K562 (cell line): Measurements from ENCODE around the gene RPH3AL. TPM values are rescaled to one million over a fixed set of nuclear protein-coding genes. Genes with fewer than 3 reads are reported as not detected.

Experiments
- ATAC-seq: fragments of 200-7000 bp; cut with Tn5 transposase; 3 replicates; pipeline ENCODE4 v1.9.1; 2020; ENCODE audit warnings: moderate library complexity
- BruUV-seq: library from RNA; stranded (reverse); fragments of 400-500 nt; replicated peaks from 2 replicates; lab custom pipeline; 2021; lab: Mats Ljungman, UMichigan
- CTCF ChIA-PET: fragments of 300-600 bp; formaldehyde crosslinking; extraction: SDS; loops from one replicate; lab custom pipeline; 2021; ENCODE audit warnings: low intra/inter-chr PET ratio; lab: Yijun Ruan, JAX
- POLR2A ChIA-PET: fragments of 300-600, 350-650 bp; sonication (Branson Sonifier 250); formaldehyde crosslinking; extraction: SDS; loops from one replicate; lab custom pipeline; 2021; ENCODE audit warnings: antibody characterized with exemption, inconsistent platforms; lab: Yijun Ruan, JAX
- DNase-seq, 4 experiments: peaks; one replicate each; pipeline versions ENCODE4 v3.0.0 to v3.0.0-alpha.2; 2011 to 2018; ENCODE audit warnings: low spot score in 3 of 4, mixed read lengths in 3 of 4; ENCODE audit errors: extremely low read depth in 1 of 4
- FAIRE-seq: peaks from 2 replicates; lab custom pipeline; 2011; peaks lifted over from hg19 to GRCh38; lab: Jason Lieb, UNC
- H2AFZ ChIP-seq: 2 replicates; pipeline ENCODE4 v1.6.0; 2011; ENCODE audit warnings: low read depth, low read length, control low read depth, inconsistent platforms
- H3K27ac ChIP-seq: fragments of 200-600 bp; 3 replicates; pipeline ENCODE4 v1.8.0; 2011; ENCODE audit warnings: low read depth, mild to moderate bottlenecking, control low read depth, inconsistent platforms, low read length, moderate library complexity, mixed read lengths; ENCODE audit errors: extremely low read depth
- H3K27me3 ChIP-seq, 2 experiments: fragments of 300-600 bp in 1 of 2; 2 replicates in 1 of 2; 3 replicates in 1 of 2; pipeline versions ENCODE4 v1.6.0 to v1.8.0; 2011; ENCODE audit warnings: inconsistent platforms in 2 of 2, low read length in 2 of 2, mild to moderate bottlenecking in 1 of 2, mixed read lengths in 1 of 2, moderate library complexity in 1 of 2; ENCODE audit not compliant: control insufficient read depth in 2 of 2, insufficient read depth in 2 of 2
- H3K36me3 ChIP-seq: fragments of 300-600 bp; 3 replicates; pipeline ENCODE4 v1.8.0; 2011; ENCODE audit warnings: mild to moderate bottlenecking, low read length, inconsistent platforms; ENCODE audit not compliant: control insufficient read depth, insufficient read depth
- H3K4me1 ChIP-seq, 2 experiments: fragments of 200-600 bp in 1 of 2; replicated peaks in 1 of 2; 2 replicates in 1 of 2; 3 replicates in 1 of 2; pipeline versions ENCODE4 v1.5.1 to v1.8.0; 2011; ENCODE audit warnings: inconsistent platforms in 2 of 2, low read length in 2 of 2, mild to moderate bottlenecking in 1 of 2, mixed read lengths in 1 of 2, moderate library complexity in 1 of 2; ENCODE audit not compliant: control insufficient read depth in 2 of 2, insufficient read depth in 2 of 2
- H3K4me2 ChIP-seq: 2 replicates; pipeline ENCODE4 v1.6.1; 2011; ENCODE audit warnings: low read length, control low read depth, inconsistent platforms, mixed read lengths; ENCODE audit not compliant: insufficient read depth
- H3K4me3 ChIP-seq: fragments of 200-600 bp; sonication (generic), shearing (Covaris generic); 2 replicates; pipeline ENCODE4 v1.5.1; 2016; ENCODE audit warnings: control low read depth, inconsistent platforms
- H3K79me2 ChIP-seq: fragments of 200-600 bp; 3 replicates; pipeline ENCODE4 v1.8.0; 2011; ENCODE audit warnings: low read length, inconsistent platforms; ENCODE audit not compliant: control insufficient read depth, insufficient read depth
- H3K9ac ChIP-seq, 2 experiments: 2 replicates each; pipeline versions ENCODE4 v1.6.0 to v1.6.1; 2011; ENCODE audit warnings: low read depth in 2 of 2, low read length in 2 of 2, control low read depth in 1 of 2, inconsistent platforms in 1 of 2, mild to moderate bottlenecking in 1 of 2, mixed read lengths in 1 of 2; ENCODE audit not compliant: insufficient read depth in 1 of 2
- H3K9me1 ChIP-seq: one replicate; pipeline ENCODE4 v1.6.0; 2011; ENCODE audit warnings: inconsistent platforms, mild to moderate bottlenecking, low read length, moderate library complexity; ENCODE audit not compliant: control insufficient read depth, insufficient read depth
- H3K9me3 ChIP-seq: replicated peaks from 2 replicates; pipeline ENCODE4 v1.5.1; 2011; ENCODE audit warnings: low read depth, low read length, inconsistent platforms; ENCODE audit not compliant: control insufficient read depth, insufficient read depth
- H4K20me1 ChIP-seq: replicated peaks from 2 replicates; pipeline ENCODE4 v1.6.1; 2011; ENCODE audit warnings: low read length, inconsistent platforms, mixed read lengths; ENCODE audit not compliant: control insufficient read depth, insufficient read depth
- ARID1B ChIP-seq: fragments of 450-650 bp; IDR thresholded peaks from 2 replicates; pipeline ENCODE4 v1.6.1; 2016; ENCODE audit warnings: antibody characterized with exemption, mild to moderate bottlenecking, inconsistent platforms
- BCOR ChIP-seq: fragments of 450-650 bp; IDR thresholded peaks from 2 replicates; pipeline ENCODE4 v1.6.1; 2016
- BRD9 ChIP-seq: fragments of 450-650 bp; IDR thresholded peaks from 2 replicates; pipeline ENCODE4 v1.6.1; 2018; ENCODE audit warnings: low read depth; ENCODE audit not compliant: partially characterized antibody
- CREB1 ChIP-seq, 2 experiments: sonication (generic) in 1 of 2; formaldehyde crosslinking in 1 of 2; IDR thresholded peaks; 2 replicates each; pipeline versions ENCODE4 v1.6.1 to v1.8.0; 2012 to 2022; ENCODE audit warnings: inconsistent platforms in 1 of 2, mild to moderate bottlenecking in 1 of 2, missing genetic modification reagents in 1 of 2, moderate library complexity in 1 of 2
- EP300 ChIP-seq: IDR thresholded peaks from 2 replicates; pipeline ENCODE4 v1.6.1; 2012; ENCODE audit warnings: low read length, improper control_type of control experiment
- KAT8 ChIP-seq: fragments of 450-650 bp; IDR thresholded peaks from 2 replicates; pipeline ENCODE4 v1.6.1; 2016; ENCODE audit warnings: low read depth, mild to moderate bottlenecking
- MYBL2 ChIP-seq, 2 experiments: fragments of 450-650 bp in 1 of 2; sonication (generic) in 1 of 2; formaldehyde crosslinking in 1 of 2; IDR thresholded peaks; 2 replicates each; pipeline versions ENCODE4 v1.6.1 to v1.8.1; 2017 to 2022; ENCODE audit warnings: borderline replicate concordance in 1 of 2, inconsistent platforms in 1 of 2, low read depth in 1 of 2, mild to moderate bottlenecking in 1 of 2, missing genetic modification reagents in 1 of 2, moderate library complexity in 1 of 2
- PHB ChIP-seq: fragments of 250-450 bp; sonication (Bioruptor Pico); IDR thresholded peaks from 2 replicates; pipeline ENCODE4 v1.5.0; 2021
- SMAD2 ChIP-seq: fragments of 150-350 bp; IDR thresholded peaks from 2 replicates; pipeline ENCODE4 v1.6.1; 2014; ENCODE audit warnings: low read depth, mild to moderate bottlenecking, low read length
- WGBS: fragments of 100-300 bp; shearing (Covaris generic); methylation state at CpG from one replicate; pipeline ENCODE4 v1.1.6; 2016; ENCODE audit warnings: low coverage, mixed read lengths; ENCODE audit not compliant: insufficient coverage; ENCODE audit errors: missing lambda C conversion rate; 5-methylcytosine and 5-hydroxymethylcytosine counted together
- in situ Hi-C: fragments of 300-500 bp; cut with MboI; formaldehyde crosslinking; loops from 4 replicates; pipeline ENCODE4 v1.15.0; 2018; ENCODE audit warnings: inconsistent platforms, mixed read lengths
- intact Hi-C: fragments of 100-400 bp; cut with micrococcal nuclease; formaldehyde crosslinking; loops from 2 replicates; pipeline ENCODE4 v1.14.2; 2022
- polyA plus RNA-seq, 8 experiments: library from polyadenylated mRNA; depleted of rRNA in 4 of 8; stranded (reverse) in 5 of 8; unstranded in 3 of 8; fragments of >200 nt; fragmentation: Nextera tagmentation in 2 of 8; fragmentation: Illumina TruSeq in 1 of 8; extraction: Ambion mirVana in 2 of 8; extraction: Trizol in 1 of 8; gene quantifications; 2 replicates each; pipeline versions ENCODE4 v1.2.1 to v1.2.3, GENCODE V29; 2011 to 2014; ENCODE audit warnings: inconsistent platforms in 1 of 8, missing spikeins in 1 of 8
- total RNA-seq, 7 experiments: library from RNA; depleted of rRNA in 6 of 7; stranded (reverse); fragments of >200 nt in 6 of 7; fragmentation: Illumina TruSeq in 2 of 7; extraction: Trizol in 2 of 7; gene quantifications; 2 replicates each; pipeline versions ENCODE4 v1.2.1 to v1.2.3, GENCODE V29; 2011 to 2021; ENCODE audit warnings: low replicate concordance in 1 of 7
- TF ChIP-seq, protein P1 (sequence below): fragments of 250-450 bp; sonication (Bioruptor Pico); IDR thresholded peaks from 2 replicates; pipeline ENCODE4 v1.8.0; 2021; ENCODE audit warnings: borderline replicate concordance, mild to moderate bottlenecking, moderate library complexity; ENCODE audit not compliant: poor library complexity, severe bottlenecking
- TF ChIP-seq, protein P2 (sequence below): fragments of 450-650 bp; formaldehyde crosslinking; IDR thresholded peaks from 2 replicates; pipeline ENCODE4 v1.4.0; 2022; ENCODE audit warnings: missing genetic modification characterization
- TF ChIP-seq, protein P3 (sequence below): sonication (generic); formaldehyde crosslinking; IDR thresholded peaks from 2 replicates; pipeline ENCODE4 v1.8.0; 2022; ENCODE audit warnings: mild to moderate bottlenecking, missing genetic modification reagents
- TF ChIP-seq, protein P4 (sequence below): IDR thresholded peaks from 2 replicates; pipeline ENCODE4 v1.6.1; 2014; ENCODE audit warnings: antibody characterized with exemption

The RPH3AL gene
- total and polyA plus RNA-seq, 9 of the 15 experiments (the other 6 are each of a cell fraction or from before 2014, with no cell fraction given): 0.18 to 1.7 (median 0.39) TPM

DNA sequence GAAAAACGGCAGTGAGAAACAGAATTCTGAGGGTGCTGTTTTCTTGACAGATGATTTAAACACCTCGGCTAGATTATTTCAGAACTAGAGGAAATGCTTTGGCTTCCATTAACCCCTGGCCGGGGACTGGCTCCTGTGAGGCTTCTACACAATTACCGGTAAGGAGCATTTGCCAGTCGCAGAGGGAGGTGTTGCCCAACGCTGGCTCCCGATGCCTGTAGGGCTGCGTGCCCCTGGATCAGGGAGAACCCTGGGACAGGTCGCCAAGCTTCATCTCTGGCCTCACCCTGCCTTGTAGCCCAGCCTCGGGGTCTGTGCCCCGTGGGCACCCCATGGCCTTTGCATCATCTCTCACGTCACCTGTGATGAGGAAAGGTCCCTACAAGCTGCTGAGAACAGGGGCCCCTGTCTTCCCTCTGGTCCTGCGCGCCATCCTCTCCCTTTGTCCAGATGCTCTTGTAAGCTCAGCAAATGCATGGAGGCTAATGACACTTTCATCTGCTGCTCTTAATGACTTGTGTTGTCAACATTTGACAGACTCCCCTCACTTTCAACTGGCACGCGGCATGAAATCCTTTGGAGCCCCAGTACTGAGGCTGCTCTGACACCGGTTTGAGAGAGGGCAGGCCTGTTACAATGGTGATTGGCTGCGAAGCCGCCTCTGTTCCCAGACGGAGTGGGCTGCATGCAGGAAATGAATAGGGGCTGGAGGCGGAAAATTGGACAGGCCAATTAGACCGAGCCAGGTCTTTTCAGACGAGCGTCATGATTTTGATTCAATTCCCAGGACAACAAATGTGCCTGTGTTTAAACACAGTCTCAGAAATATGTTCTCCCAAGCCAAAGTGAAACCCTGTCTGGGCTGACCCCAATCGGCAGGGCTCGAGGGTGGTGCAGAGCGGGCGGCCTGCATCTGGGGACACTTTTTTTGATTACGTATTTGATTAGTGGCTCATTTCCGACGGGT is 85.6 kb downstream of the RPH3AL start:
- Histone ChIP-seq H3K9me3 (no peaks in the 10 kb centered on the region), H3K4me3 (no peak overlapping the region), H2AFZ (no peak overlapping the region), H3K36me3 (no peaks in the 10 kb centered on the region), H3K27me3 (peaks cover 6 to 47% of the 10 kb centered on the region in 2 experiments; a peak in 3 of 5 replicates), H3K9ac (no peak overlapping the region), H3K4me2 (no peak overlapping the region), H3K79me2 (no peaks in the 10 kb centered on the region), H3K27ac (no peak overlapping the region), H3K9me1 (no peaks in the 10 kb centered on the region), H3K4me1 (peaks cover 0 to 7% of the 10 kb centered on the region in 2 experiments; a peak in 2 of 5 replicates), H4K20me1 (no peaks in the 10 kb centered on the region)
- WGBS: 2% methylated on average over 23 of the region's 31 CpGs
- FAIRE-seq (no peak), ATAC-seq (no peak), DNase-seq (no peak)
- POLR2A ChIA-PET: interaction anchor here (0.6 kb wide), 1 partner anchor 38 kb away, joined by 4 read pairs; no protein-coding TSS in a partner anchor
- in situ Hi-C loops: no loop called here
- no peak for TF ChIP-seq BRD9
- TF ChIP-seq EP300: no peak
- TF ChIP-seq, protein P1, sequence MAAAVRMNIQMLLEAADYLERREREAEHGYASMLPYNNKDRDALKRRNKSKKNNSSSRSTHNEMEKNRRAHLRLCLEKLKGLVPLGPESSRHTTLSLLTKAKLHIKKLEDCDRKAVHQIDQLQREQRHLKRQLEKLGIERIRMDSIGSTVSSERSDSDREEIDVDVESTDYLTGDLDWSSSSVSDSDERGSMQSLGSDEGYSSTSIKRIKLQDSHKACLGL (CRISPR knock-in tag): no peak
- TF ChIP-seq MYBL2 (IDR thresholded peaks at IDR 0.05; ENCODE audit: low read depth): no peak
- TF ChIP-seq MYBL2 (CRISPR knock-in tag; IDR thresholded peaks at IDR 0.05; ENCODE audit: borderline replicate concordance): no peak
- TF ChIP-seq ARID1B: no peak
- TF ChIP-seq, protein P2, sequence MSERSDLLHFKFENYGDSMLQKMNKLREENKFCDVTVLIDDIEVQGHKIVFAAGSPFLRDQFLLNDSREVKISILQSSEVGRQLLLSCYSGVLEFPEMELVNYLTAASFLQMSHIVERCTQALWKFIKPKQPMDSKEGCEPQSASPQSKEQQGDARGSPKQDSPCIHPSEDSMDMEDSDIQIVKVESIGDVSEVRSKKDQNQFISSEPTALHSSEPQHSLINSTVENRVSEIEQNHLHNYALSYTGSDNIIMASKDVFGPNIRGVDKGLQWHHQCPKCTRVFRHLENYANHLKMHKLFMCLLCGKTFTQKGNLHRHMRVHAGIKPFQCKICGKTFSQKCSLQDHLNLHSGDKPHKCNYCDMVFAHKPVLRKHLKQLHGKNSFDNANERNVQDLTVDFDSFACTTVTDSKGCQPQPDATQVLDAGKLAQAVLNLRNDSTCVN (CRISPR knock-in tag): no peak
- no peak for TF ChIP-seq BCOR
- TF ChIP-seq, protein P3, sequence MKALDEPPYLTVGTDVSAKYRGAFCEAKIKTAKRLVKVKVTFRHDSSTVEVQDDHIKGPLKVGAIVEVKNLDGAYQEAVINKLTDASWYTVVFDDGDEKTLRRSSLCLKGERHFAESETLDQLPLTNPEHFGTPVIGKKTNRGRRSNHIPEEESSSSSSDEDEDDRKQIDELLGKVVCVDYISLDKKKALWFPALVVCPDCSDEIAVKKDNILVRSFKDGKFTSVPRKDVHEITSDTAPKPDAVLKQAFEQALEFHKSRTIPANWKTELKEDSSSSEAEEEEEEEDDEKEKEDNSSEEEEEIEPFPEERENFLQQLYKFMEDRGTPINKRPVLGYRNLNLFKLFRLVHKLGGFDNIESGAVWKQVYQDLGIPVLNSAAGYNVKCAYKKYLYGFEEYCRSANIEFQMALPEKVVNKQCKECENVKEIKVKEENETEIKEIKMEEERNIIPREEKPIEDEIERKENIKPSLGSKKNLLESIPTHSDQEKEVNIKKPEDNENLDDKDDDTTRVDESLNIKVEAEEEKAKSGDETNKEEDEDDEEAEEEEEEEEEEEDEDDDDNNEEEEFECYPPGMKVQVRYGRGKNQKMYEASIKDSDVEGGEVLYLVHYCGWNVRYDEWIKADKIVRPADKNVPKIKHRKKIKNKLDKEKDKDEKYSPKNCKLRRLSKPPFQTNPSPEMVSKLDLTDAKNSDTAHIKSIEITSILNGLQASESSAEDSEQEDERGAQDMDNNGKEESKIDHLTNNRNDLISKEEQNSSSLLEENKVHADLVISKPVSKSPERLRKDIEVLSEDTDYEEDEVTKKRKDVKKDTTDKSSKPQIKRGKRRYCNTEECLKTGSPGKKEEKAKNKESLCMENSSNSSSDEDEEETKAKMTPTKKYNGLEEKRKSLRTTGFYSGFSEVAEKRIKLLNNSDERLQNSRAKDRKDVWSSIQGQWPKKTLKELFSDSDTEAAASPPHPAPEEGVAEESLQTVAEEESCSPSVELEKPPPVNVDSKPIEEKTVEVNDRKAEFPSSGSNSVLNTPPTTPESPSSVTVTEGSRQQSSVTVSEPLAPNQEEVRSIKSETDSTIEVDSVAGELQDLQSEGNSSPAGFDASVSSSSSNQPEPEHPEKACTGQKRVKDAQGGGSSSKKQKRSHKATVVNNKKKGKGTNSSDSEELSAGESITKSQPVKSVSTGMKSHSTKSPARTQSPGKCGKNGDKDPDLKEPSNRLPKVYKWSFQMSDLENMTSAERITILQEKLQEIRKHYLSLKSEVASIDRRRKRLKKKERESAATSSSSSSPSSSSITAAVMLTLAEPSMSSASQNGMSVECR (CRISPR knock-in tag): no peak
- TF ChIP-seq PHB (CRISPR knock-in tag): no peak
- TF ChIP-seq, protein P4, sequence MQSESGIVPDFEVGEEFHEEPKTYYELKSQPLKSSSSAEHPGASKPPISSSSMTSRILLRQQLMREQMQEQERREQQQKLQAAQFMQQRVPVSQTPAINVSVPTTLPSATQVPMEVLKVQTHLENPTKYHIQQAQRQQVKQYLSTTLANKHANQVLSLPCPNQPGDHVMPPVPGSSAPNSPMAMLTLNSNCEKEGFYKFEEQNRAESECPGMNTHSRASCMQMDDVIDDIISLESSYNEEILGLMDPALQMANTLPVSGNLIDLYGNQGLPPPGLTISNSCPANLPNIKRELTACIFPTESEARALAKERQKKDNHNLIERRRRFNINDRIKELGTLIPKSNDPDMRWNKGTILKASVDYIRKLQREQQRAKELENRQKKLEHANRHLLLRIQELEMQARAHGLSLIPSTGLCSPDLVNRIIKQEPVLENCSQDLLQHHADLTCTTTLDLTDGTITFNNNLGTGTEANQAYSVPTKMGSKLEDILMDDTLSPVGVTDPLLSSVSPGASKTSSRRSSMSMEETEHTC: no peak
- TF ChIP-seq KAT8: no peak
- no peak for TF ChIP-seq CREB1 (IDR thresholded peaks at IDR 0.05)
- no peak for TF ChIP-seq CREB1 (CRISPR knock-in tag; IDR thresholded peaks at IDR 0.05)
- no peak for TF ChIP-seq SMAD2
- CTCF ChIA-PET: no interaction called here
- BruUV-seq: no TSS peak
- intact Hi-C loops: no loop called here
